HCT116 (cell line): ENCODE results near the gene SCN7A. TPM values are rescaled to one million over a fixed set of nuclear protein-coding genes. Genes with fewer than 3 reads are reported as not detected.

Source experiments
- ATAC-seq: fragments of 200-7000 bp; cut with Tn5 transposase; 2 replicates; pipeline ENCODE4 v1.9.1; 2020; ENCODE audit warnings: mild to moderate bottlenecking, moderate library complexity
- BruUV-seq: library from RNA; stranded (reverse); fragments of 400-500 nt; replicated peaks from 2 replicates; lab custom pipeline; 2021; lab: Mats Ljungman, UMichigan
- CTCF ChIA-PET: fragments of 300-600 bp; sonication (Branson Sonifier 250); formaldehyde crosslinking; loops from one replicate; lab custom pipeline; 2021; ENCODE audit warnings: antibody characterized with exemption; lab: Charles Lee
- POLR2A ChIA-PET: fragments of 300-600, 350-600 bp; sonication (Branson Sonifier 250); formaldehyde crosslinking; loops from one replicate; lab custom pipeline; 2021; ENCODE audit warnings: antibody characterized with exemption; lab: Charles Lee
- RAD21 ChIA-PET, 2 experiments: fragments of 300-600 bp; sonication (Branson Sonifier 250); formaldehyde crosslinking; loops; one replicate each; lab custom pipeline; 2023; ENCODE audit warnings: low total read pairs in 2 of 2; ENCODE audit not compliant: uncharacterized antibody in 2 of 2, unreplicated experiment in 2 of 2, low non-redundant PET in 1 of 2; lab: Charles Lee
- DNase-seq: peaks from one replicate; pipeline ENCODE4 v3.0.0-alpha.2; 2010; ENCODE audit warnings: low read depth, low spot score
- H2AFZ ChIP-seq: fragments of 200-600 bp; shearing (Covaris generic), sonication (generic); 2 replicates; pipeline ENCODE4 v1.6.1; 2017; ENCODE audit warnings: low read depth, mixed run types, mixed read lengths, antibody characterized with exemption, low read length; ENCODE audit not compliant: poor library complexity, severe bottlenecking
- H3K27ac ChIP-seq: 2 replicates; pipeline ENCODE4 v1.5.1; 2012; ENCODE audit warnings: low read depth, low read length
- H3K27me3 ChIP-seq: fragments of 200-600 bp; sonication (generic); 2 replicates; pipeline ENCODE4 v1.6.1; 2016; ENCODE audit warnings: mixed run types, low read length, mixed read lengths; ENCODE audit not compliant: insufficient read depth
- H3K36me3 ChIP-seq, 2 experiments: fragments of 200-500 bp in 1 of 2; fragments of 200-600 bp in 1 of 2; sonication (Bioruptor generic) in 1 of 2; sonication (generic) in 1 of 2; 2 replicates each; pipeline versions ENCODE4 v1.5.1 to v1.6.1; 2014 to 2016; ENCODE audit warnings: low read length in 2 of 2, inconsistent platforms in 1 of 2, mixed read lengths in 1 of 2, mixed run types in 1 of 2; ENCODE audit not compliant: insufficient read depth in 2 of 2, control insufficient read depth in 1 of 2
- H3K4me1 ChIP-seq, 2 experiments: fragments of 200-600 bp in 1 of 2; sonication (generic) in 1 of 2; 2 replicates each; pipeline versions ENCODE4 v1.5.1 to v1.6.1; 2012 to 2017; ENCODE audit warnings: low read length in 2 of 2, inconsistent platforms in 1 of 2, mild to moderate bottlenecking in 1 of 2, mixed read lengths in 1 of 2, mixed run types in 1 of 2, moderate library complexity in 1 of 2; ENCODE audit not compliant: insufficient read depth in 2 of 2, control insufficient read depth in 1 of 2
- H3K4me2 ChIP-seq: fragments of 200-600 bp; sonication (generic); 2 replicates; pipeline ENCODE4 v1.6.1; 2017; ENCODE audit warnings: mixed run types, low read length, mixed read lengths
- H3K4me3 ChIP-seq, 2 experiments: fragments of 200-600 bp in 1 of 2; sonication (generic) in 1 of 2; replicated peaks in 1 of 2; 2 replicates each; pipeline ENCODE4 v1.5.1; 2011 to 2016; ENCODE audit warnings: low read length in 2 of 2, control low read depth in 1 of 2, low read depth in 1 of 2, mild to moderate bottlenecking in 1 of 2, mixed read lengths in 1 of 2, mixed run types in 1 of 2
- H3K79me2 ChIP-seq: fragments of 200-600 bp; sonication (generic); 2 replicates; pipeline ENCODE4 v1.6.1; 2017; ENCODE audit warnings: mild to moderate bottlenecking, mixed run types, low read length, moderate library complexity, mixed read lengths; ENCODE audit not compliant: insufficient read depth
- H3K9ac ChIP-seq: fragments of 200-600 bp; sonication (generic); 2 replicates; pipeline ENCODE4 v1.6.1; 2016; ENCODE audit warnings: low read length, mixed read lengths
- H3K9me2 ChIP-seq: fragments of 200-600 bp; sonication (generic), shearing (Covaris generic); 2 replicates; pipeline ENCODE4 v1.6.1; 2017; ENCODE audit warnings: mixed run types, mild to moderate bottlenecking, moderate library complexity; ENCODE audit not compliant: insufficient read depth
- H3K9me3 ChIP-seq, 2 experiments: fragments of 200-500 bp in 1 of 2; fragments of 200-600 bp in 1 of 2; sonication (Bioruptor generic) in 1 of 2; sonication (generic) in 1 of 2; 2 replicates each; pipeline ENCODE4 v1.6.1; 2014 to 2017; ENCODE audit warnings: low read length in 2 of 2, mixed read lengths in 2 of 2, inconsistent platforms in 1 of 2, low read depth in 1 of 2, mild to moderate bottlenecking in 1 of 2, mixed run types in 1 of 2, moderate library complexity in 1 of 2; ENCODE audit not compliant: control insufficient read depth in 1 of 2, insufficient read depth in 1 of 2
- H4K20me1 ChIP-seq: fragments of 200-600 bp; sonication (generic), shearing (Covaris generic); 2 replicates; pipeline ENCODE4 v1.6.1; 2017; ENCODE audit warnings: mixed run types, mild to moderate bottlenecking, moderate library complexity; ENCODE audit not compliant: insufficient read depth
- CBX3 ChIP-seq: IDR thresholded peaks from 2 replicates; pipeline ENCODE4 v1.6.1; 2012; ENCODE audit warnings: low read depth
- CEBPB ChIP-seq: IDR thresholded peaks from 2 replicates; pipeline ENCODE4 v1.6.1; 2012; ENCODE audit warnings: low read depth
- POLR2A ChIP-seq: IDR thresholded peaks from 2 replicates; pipeline ENCODE4 v1.7.0; 2011; ENCODE audit warnings: borderline replicate concordance; ENCODE audit not compliant: insufficient read depth, insufficient read length; ENCODE audit errors: extremely low read depth
- POLR2AphosphoS5 ChIP-seq: IDR thresholded peaks from 2 replicates; pipeline ENCODE4 v1.6.1; 2011; ENCODE audit warnings: mild to moderate bottlenecking, low read depth, low read length, moderate library complexity
- RAD21 ChIP-seq: IDR thresholded peaks from 2 replicates; pipeline ENCODE4 v1.6.1; 2012; ENCODE audit warnings: low read depth, mild to moderate bottlenecking
- SIN3A ChIP-seq: IDR thresholded peaks from 2 replicates; pipeline ENCODE4 v1.6.1; 2012; ENCODE audit warnings: low read depth
- SP1 ChIP-seq: IDR thresholded peaks from 2 replicates; pipeline ENCODE4 v1.6.1; 2012; ENCODE audit warnings: low read depth
- SRF ChIP-seq: IDR thresholded peaks from 2 replicates; pipeline ENCODE4 v1.6.1; 2012; ENCODE audit warnings: low read depth
- TCF7L2 ChIP-seq: IDR thresholded peaks from 2 replicates; pipeline ENCODE4 v1.7.0; 2011; ENCODE audit warnings: borderline replicate concordance, inconsistent platforms; ENCODE audit not compliant: insufficient read depth, insufficient read length; ENCODE audit errors: extremely low read depth
- YY1 ChIP-seq: IDR thresholded peaks from 2 replicates; pipeline ENCODE4 v1.6.1; 2011; ENCODE audit warnings: low read length, low read depth, moderate library complexity, mild to moderate bottlenecking; ENCODE audit not compliant: insufficient replicate concordance; ENCODE audit errors: extremely low read depth
- ZFX ChIP-seq: fragments of 450-650 bp; IDR thresholded peaks from 2 replicates; pipeline ENCODE4 v1.6.1; 2017
- ZNF274 ChIP-seq: fragments of 200-500 bp; sonication (Bioruptor generic); IDR thresholded peaks from 2 replicates; pipeline ENCODE4 v1.6.1; 2014; ENCODE audit warnings: mild to moderate bottlenecking, low read depth, low read length, inconsistent platforms
- intact Hi-C: fragments of 100-400 bp; cut with micrococcal nuclease; formaldehyde crosslinking; loops from 2 replicates; pipeline ENCODE4 v1.10.0; 2022
- total RNA-seq: library from RNA; stranded (reverse); gene quantifications from one replicate; pipeline ENCODE4 v1.2.1, GENCODE V29; 2021; ENCODE audit not compliant: unreplicated experiment
- TF ChIP-seq, protein P1 (sequence below): IDR thresholded peaks from 2 replicates; pipeline ENCODE4 v1.6.1; 2011; ENCODE audit warnings: mild to moderate bottlenecking, low read length, moderate library complexity; ENCODE audit not compliant: insufficient replicate concordance; ENCODE audit errors: extremely low read depth
- TF ChIP-seq, protein P2 (sequence below): IDR thresholded peaks from 2 replicates; pipeline ENCODE4 v1.6.1; 2012
- TF ChIP-seq, protein P3 (sequence below): IDR thresholded peaks from 2 replicates; pipeline ENCODE4 v1.6.1; 2012
- TF ChIP-seq, protein P4 (sequence below): IDR thresholded peaks from 2 replicates; pipeline ENCODE4 v1.6.1; 2012; ENCODE audit warnings: low read depth
- TF ChIP-seq, protein P5 (sequence below), 3 experiments: fragments of 200-600 bp in 1 of 3; sonication (generic) in 1 of 3; IDR thresholded peaks in 2 of 3; conservative IDR thresholded peaks in 1 of 3; 2 replicates each; pipeline ENCODE4 v1.5.1; 2012 to 2017; ENCODE audit warnings: low read depth in 2 of 3, low read length in 2 of 3, antibody characterized with exemption in 1 of 3, borderline replicate concordance in 1 of 3, control low read depth in 1 of 3, mild to moderate bottlenecking in 1 of 3, mixed read lengths in 1 of 3, mixed run types in 1 of 3, moderate library complexity in 1 of 3; ENCODE audit not compliant: insufficient read depth in 1 of 3

SCN7A gene
- total RNA-seq, 1 experiment from 2014 or later = 0.07 TPM

DNA sequence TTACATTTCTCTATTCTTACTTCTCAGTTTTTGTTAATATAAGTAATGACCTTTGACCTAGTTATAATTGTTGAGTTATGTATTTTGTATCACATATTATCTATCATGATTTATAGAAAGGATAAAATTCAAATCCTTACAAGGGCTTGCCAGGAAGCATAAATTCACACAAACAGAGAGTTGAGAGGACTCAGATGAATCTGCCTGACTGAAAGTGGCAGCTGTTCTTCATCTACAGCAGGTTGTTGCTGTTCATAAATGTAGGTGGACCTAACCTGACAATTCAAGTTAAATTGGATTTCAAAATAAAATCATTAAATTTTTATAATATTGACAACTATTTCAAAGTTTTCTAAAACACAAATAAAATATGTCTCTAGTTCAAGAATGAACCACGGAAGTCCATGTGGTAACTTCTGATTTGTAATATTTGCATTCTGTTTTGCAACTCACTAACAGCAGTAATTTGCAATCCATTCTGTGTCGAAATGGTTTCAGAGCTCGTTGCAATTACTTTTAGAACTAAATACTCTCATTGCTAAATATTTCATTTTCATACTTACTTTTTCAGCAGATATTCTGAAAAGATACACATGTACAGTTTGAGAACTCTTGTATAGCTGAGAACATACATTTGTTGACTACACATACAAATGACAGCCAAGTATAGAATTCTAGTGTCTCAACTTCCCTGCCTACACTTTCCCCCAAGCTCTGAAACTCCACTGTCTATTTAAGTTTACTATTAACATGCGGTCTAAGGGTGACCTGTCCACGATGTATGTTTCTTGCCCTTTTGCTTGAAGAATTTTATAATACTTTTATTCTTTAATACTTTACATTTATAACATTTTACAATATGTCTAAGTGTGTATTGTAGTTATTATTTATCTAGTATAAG lies 25.7 kb downstream of the SCN7A start:
- TF ChIP-seq, protein P1, sequence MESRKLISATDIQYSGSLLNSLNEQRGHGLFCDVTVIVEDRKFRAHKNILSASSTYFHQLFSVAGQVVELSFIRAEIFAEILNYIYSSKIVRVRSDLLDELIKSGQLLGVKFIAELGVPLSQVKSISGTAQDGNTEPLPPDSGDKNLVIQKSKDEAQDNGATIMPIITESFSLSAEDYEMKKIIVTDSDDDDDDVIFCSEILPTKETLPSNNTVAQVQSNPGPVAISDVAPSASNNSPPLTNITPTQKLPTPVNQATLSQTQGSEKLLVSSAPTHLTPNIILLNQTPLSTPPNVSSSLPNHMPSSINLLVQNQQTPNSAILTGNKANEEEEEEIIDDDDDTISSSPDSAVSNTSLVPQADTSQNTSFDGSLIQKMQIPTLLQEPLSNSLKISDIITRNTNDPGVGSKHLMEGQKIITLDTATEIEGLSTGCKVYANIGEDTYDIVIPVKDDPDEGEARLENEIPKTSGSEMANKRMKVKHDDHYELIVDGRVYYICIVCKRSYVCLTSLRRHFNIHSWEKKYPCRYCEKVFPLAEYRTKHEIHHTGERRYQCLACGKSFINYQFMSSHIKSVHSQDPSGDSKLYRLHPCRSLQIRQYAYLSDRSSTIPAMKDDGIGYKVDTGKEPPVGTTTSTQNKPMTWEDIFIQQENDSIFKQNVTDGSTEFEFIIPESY = no peak
- TF ChIP-seq YY1 = no peak
- TF ChIP-seq, protein P2, sequence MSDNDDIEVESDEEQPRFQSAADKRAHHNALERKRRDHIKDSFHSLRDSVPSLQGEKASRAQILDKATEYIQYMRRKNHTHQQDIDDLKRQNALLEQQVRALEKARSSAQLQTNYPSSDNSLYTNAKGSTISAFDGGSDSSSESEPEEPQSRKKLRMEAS = no peak
- TF ChIP-seq, protein P3, sequence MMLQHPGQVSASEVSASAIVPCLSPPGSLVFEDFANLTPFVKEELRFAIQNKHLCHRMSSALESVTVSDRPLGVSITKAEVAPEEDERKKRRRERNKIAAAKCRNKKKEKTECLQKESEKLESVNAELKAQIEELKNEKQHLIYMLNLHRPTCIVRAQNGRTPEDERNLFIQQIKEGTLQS = no peak
- no peak for TF ChIP-seq CEBPB
- no peak for TF ChIP-seq SIN3A
- no peak for TF ChIP-seq ZNF274
- TF ChIP-seq, protein P4, sequence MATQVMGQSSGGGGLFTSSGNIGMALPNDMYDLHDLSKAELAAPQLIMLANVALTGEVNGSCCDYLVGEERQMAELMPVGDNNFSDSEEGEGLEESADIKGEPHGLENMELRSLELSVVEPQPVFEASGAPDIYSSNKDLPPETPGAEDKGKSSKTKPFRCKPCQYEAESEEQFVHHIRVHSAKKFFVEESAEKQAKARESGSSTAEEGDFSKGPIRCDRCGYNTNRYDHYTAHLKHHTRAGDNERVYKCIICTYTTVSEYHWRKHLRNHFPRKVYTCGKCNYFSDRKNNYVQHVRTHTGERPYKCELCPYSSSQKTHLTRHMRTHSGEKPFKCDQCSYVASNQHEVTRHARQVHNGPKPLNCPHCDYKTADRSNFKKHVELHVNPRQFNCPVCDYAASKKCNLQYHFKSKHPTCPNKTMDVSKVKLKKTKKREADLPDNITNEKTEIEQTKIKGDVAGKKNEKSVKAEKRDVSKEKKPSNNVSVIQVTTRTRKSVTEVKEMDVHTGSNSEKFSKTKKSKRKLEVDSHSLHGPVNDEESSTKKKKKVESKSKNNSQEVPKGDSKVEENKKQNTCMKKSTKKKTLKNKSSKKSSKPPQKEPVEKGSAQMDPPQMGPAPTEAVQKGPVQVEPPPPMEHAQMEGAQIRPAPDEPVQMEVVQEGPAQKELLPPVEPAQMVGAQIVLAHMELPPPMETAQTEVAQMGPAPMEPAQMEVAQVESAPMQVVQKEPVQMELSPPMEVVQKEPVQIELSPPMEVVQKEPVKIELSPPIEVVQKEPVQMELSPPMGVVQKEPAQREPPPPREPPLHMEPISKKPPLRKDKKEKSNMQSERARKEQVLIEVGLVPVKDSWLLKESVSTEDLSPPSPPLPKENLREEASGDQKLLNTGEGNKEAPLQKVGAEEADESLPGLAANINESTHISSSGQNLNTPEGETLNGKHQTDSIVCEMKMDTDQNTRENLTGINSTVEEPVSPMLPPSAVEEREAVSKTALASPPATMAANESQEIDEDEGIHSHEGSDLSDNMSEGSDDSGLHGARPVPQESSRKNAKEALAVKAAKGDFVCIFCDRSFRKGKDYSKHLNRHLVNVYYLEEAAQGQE = no peak
- no peak for TF ChIP-seq POLR2A
- TF ChIP-seq SP1 = no peak
- TF ChIP-seq RAD21 = no peak
- TF ChIP-seq POLR2AphosphoS5 = no peak
- no peak for TF ChIP-seq CBX3
- TF ChIP-seq, protein P5, sequence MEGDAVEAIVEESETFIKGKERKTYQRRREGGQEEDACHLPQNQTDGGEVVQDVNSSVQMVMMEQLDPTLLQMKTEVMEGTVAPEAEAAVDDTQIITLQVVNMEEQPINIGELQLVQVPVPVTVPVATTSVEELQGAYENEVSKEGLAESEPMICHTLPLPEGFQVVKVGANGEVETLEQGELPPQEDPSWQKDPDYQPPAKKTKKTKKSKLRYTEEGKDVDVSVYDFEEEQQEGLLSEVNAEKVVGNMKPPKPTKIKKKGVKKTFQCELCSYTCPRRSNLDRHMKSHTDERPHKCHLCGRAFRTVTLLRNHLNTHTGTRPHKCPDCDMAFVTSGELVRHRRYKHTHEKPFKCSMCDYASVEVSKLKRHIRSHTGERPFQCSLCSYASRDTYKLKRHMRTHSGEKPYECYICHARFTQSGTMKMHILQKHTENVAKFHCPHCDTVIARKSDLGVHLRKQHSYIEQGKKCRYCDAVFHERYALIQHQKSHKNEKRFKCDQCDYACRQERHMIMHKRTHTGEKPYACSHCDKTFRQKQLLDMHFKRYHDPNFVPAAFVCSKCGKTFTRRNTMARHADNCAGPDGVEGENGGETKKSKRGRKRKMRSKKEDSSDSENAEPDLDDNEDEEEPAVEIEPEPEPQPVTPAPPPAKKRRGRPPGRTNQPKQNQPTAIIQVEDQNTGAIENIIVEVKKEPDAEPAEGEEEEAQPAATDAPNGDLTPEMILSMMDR (IDR thresholded peaks at IDR 0.05 in 2 of 3, conservative IDR thresholded peaks at IDR 0.05 in 1 of 3; ENCODE audit: borderline replicate concordance in 1 of 3, insufficient read depth in 1 of 3, low read depth in 2 of 3, low read length in 2 of 3) = no peak
- no peak for TF ChIP-seq TCF7L2
- no peak for TF ChIP-seq ZFX
- TF ChIP-seq SRF = no peak
- TF ChIP-seq, all 23 proteins: peak for 0
- ATAC-seq (no peak), DNase-seq (no peak)
- H3K4me2 ChIP-seq = no peak overlapping the region
- no peak overlapping the region for H3K9ac ChIP-seq
- H3K9me2 ChIP-seq = no peaks in the 10 kb centered on the region
- intact Hi-C loops = no loop called here
- ChIA-PET RAD21 (no interaction called here), CTCF (no interaction called here), POLR2A (no interaction called here)
- BruUV-seq = no TSS peak
- no peak overlapping the region for H3K27ac ChIP-seq
- no peaks in the 10 kb centered on the region for H3K9me3 ChIP-seq
- H2AFZ ChIP-seq = no peak overlapping the region
- no peaks in the 10 kb centered on the region for H3K4me1 ChIP-seq
- no peak overlapping the region for H3K4me3 ChIP-seq
- H3K79me2 ChIP-seq = no peaks in the 10 kb centered on the region
- no peaks in the 10 kb centered on the region for H3K36me3 ChIP-seq
- no peaks in the 10 kb centered on the region for H3K27me3 ChIP-seq
- H4K20me1 ChIP-seq = no peaks in the 10 kb centered on the region; the same call in 1 of the 2 replicates
